Testis (tissue), 3 donors: ENCODE results near the gene MFSD12. TPM values are rescaled to one million over a fixed set of nuclear protein-coding genes. Genes with fewer than 3 reads are reported as not detected.

Experiments used
- DNase-seq: peaks from one replicate; pipeline ENCODE4 v3.0.0-alpha.2; 2019
- H3K27ac ChIP-seq, 2 donors: fragments of 200-600 bp; sonication (generic); one replicate each; pipeline ENCODE4 v1.5.1; 2019
- H3K27me3 ChIP-seq: fragments of 200-600 bp; sonication (generic); one replicate; pipeline ENCODE4 v1.5.1; 2019
- H3K36me3 ChIP-seq: fragments of 200-600 bp; sonication (generic); one replicate; pipeline ENCODE4 v1.5.1; 2017; ENCODE audit warnings: low read depth; ENCODE audit errors: missing control alignments
- H3K4me1 ChIP-seq: fragments of 200-600 bp; sonication (generic); one replicate; pipeline ENCODE4 v1.5.1; 2019
- H3K4me3 ChIP-seq, 2 donors: fragments of 200-600 bp; sonication (generic); one replicate each; pipeline ENCODE4 v1.5.1; 2017 to 2019
- H3K9me3 ChIP-seq: fragments of 200-600 bp; sonication (generic); one replicate; pipeline ENCODE4 v1.5.1; 2017
- POLR2A ChIP-seq: fragments of 450-650 bp; IDR thresholded peaks from one replicate; pipeline ENCODE4 v1.6.1; 2017; ENCODE audit warnings: antibody characterized with exemption, mild to moderate bottlenecking, moderate library complexity
- WGBS, 2 donors: methylation state at CpG; one replicate each; pipeline ENCODE4 v1.1.5; 2018; 5-methylcytosine and 5-hydroxymethylcytosine counted together
- intact Hi-C: fragments of 100-400 bp; cut with DNase I; formaldehyde crosslinking; loops from one replicate; pipeline ENCODE4 v1.15.1; 2023; ENCODE audit warnings: low total_unique reads
- polyA plus RNA-seq: library from polyadenylated mRNA; stranded (reverse); fragments of 350-450 nt; fragmentation: Illumina TruSeq; extraction: RNeasy Lipid Tissue Mini Kit (QIAGEN cat#74804); gene quantifications from one replicate; pipeline ENCODE4 v1.2.3, GENCODE V29; 2014; ENCODE audit warnings: low read depth, low replicate concordance; ENCODE audit not compliant: insufficient read depth
- total RNA-seq, 2 donors: library from RNA; depleted of rRNA; stranded (reverse); fragments of >200 nt; gene quantifications; one replicate each; pipeline ENCODE4 v1.2.3, GENCODE V29; 2016
- TF ChIP-seq, protein P1 (sequence below), 3 experiments: fragments of 450-650 bp in 2 of 3; fragments of 200-600 bp in 1 of 3; sonication (generic) in 1 of 3; IDR thresholded peaks; one replicate each; pipeline ENCODE4 v1.5.1; 2016 to 2019; ENCODE audit warnings: antibody characterized with exemption in 3 of 3, mild to moderate bottlenecking in 2 of 3, moderate library complexity in 1 of 3

Gene MFSD12
- total and polyA plus RNA-seq, 3 donors from 2014 or later, result 32.8 to 95.1 (median 83.9) TPM

DNA sequence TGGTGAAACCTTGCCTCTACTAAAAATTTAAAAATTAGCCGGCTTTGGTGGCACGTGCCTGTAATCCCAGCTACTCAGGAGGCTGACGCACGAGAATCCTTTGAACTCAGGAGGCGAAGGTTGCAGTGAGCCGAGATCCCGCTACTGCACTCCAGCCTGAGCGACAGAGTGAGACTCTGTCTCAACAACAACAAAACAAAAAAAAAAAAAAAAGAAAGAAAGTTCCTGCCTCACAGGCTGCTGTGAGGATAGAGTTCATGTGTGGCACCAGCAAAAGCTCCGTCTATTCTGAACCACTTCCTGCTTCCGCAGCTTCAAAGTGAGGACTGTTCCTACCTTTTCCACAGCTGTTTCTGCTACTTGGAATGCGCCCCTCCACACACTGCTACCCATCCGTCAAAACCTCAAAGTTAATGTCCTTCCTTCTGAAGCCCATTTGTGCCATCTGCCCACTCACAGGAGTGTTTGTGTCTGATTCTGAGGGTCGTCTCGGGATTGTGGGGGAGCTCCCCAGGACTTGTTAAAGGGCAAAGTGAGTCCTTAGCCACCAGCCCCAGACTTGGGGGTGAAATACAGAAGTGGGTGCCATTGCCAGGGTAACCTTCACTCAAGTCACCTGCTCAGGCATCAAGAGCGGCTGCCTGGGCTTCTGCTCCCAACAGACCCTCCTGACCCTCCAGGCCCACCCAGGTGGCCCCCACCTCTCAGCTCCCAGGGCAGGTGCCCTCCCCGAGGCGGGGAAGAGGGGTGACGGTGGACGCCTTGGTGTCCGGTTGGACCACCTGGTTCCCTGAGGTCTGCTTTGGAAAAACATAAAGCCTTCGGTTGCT is 2.9 kb downstream of the MFSD12 start:
- H3K4me3 ChIP-seq, result no peak overlapping the region
- H3K27ac ChIP-seq, result no peak overlapping the region
- no peaks in the 10 kb centered on the region for H3K27me3 ChIP-seq
- H3K4me1 ChIP-seq, result peaks cover 16% of the 10 kb centered on the region
- DNase-seq, result no peak
- TF ChIP-seq POLR2A, result no peak
- TF ChIP-seq, protein P1, sequence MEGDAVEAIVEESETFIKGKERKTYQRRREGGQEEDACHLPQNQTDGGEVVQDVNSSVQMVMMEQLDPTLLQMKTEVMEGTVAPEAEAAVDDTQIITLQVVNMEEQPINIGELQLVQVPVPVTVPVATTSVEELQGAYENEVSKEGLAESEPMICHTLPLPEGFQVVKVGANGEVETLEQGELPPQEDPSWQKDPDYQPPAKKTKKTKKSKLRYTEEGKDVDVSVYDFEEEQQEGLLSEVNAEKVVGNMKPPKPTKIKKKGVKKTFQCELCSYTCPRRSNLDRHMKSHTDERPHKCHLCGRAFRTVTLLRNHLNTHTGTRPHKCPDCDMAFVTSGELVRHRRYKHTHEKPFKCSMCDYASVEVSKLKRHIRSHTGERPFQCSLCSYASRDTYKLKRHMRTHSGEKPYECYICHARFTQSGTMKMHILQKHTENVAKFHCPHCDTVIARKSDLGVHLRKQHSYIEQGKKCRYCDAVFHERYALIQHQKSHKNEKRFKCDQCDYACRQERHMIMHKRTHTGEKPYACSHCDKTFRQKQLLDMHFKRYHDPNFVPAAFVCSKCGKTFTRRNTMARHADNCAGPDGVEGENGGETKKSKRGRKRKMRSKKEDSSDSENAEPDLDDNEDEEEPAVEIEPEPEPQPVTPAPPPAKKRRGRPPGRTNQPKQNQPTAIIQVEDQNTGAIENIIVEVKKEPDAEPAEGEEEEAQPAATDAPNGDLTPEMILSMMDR (IDR thresholded peaks at IDR 0.05), result no peak
- intact Hi-C loops, result loop anchor here (10.0 kb wide), 1 partner anchor 60 kb away; no protein-coding TSS in a partner anchor
- WGBS, 2 donors, result 83% methylated on average over 21 of the region's 21 CpGs
- no peaks in the 10 kb centered on the region for H3K9me3 ChIP-seq
- no peaks in the 10 kb centered on the region for H3K36me3 ChIP-seq

DNA sequence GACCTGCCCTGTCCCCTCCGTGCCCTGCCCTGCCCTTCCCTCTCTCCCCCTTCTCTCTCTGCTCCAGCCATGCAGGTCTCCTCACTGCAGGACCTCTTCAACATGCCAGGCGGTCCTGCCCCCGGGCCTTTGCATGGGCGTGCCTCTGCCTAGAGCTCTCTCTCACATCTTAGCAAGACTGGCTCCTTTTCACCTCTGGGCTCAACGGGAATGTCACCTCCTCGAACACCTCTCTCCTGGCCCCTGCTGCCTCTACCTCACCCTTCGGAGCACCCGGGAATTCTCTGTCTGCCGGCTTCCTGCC is 5.6 kb downstream of the MFSD12 start:
- no peaks in the 10 kb centered on the region for H3K27me3 ChIP-seq
- intact Hi-C loops, result loop anchor here (10.0 kb wide), 1 partner anchor 63 kb away; no protein-coding TSS in a partner anchor
- H3K27ac ChIP-seq, result no peak overlapping the region
- no peak overlapping the region for H3K4me3 ChIP-seq
- DNase-seq, result no peak
- TF ChIP-seq, protein P1 (IDR thresholded peaks at IDR 0.05), result no peak
- TF ChIP-seq POLR2A, result no peak
- WGBS, 2 donors, result 79 to 84% methylated on average over 9 of the region's 9 CpGs
- no peaks in the 10 kb centered on the region for H3K9me3 ChIP-seq
- H3K36me3 ChIP-seq, result no peaks in the 10 kb centered on the region
- H3K4me1 ChIP-seq, result peaks cover 10% of the 10 kb centered on the region

DNA sequence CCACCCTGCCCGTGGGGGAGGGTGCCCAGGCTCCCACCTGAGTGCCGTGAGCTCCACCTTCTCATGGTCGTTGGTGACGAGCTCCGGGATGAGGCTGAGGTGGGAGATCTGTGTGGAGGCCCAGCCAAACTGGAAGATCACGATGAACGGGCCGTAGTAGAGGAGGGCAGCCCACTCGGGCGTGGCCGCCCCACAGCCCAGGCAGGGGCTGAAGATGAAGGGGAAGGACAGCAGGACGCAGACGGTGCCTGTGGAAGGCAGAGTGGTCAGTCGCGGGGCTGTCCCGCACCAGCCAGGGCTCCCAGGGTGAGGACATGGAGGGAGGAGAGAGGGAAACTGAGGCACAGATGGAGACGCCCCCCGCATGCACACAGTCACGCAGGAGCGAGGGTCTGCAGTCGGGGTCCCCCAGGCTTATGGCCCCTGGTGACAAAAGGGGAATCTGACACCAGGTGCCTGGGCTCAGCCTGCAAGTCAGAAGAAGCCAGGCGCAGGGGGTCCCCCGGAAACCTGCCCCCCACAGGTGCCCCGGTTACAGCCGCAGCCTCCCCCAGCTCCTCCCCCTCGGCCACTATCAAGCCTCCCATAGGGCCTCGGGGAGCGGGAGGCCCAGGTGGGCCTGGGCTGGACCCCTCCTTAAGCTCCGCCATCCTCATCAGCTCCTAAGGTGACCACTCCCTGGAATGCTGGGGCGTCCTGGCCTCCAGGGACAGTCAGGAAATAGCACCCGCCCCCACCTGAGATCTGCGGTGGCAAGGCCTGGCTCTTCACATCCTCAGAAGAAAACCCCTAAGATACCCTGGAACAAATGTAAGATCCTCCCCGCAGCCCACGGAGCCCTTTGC is 6.2 kb downstream of the MFSD12 start:
- Histone ChIP-seq H3K4me3 (no peak overlapping the region), H3K36me3 (no peaks in the 10 kb centered on the region), H3K27me3 (no peaks in the 10 kb centered on the region), H3K9me3 (no peaks in the 10 kb centered on the region), H3K27ac (no peak overlapping the region), H3K4me1 (peaks cover 9% of the 10 kb centered on the region)
- DNase-seq, result no peak
- WGBS, 2 donors, result 92 to 93% methylated on average over 28 to 31 of the region's 34 CpGs
- TF ChIP-seq, protein P1 (IDR thresholded peaks at IDR 0.05), result no peak
- no peak for TF ChIP-seq POLR2A
- intact Hi-C loops, result loop anchor here (10.0 kb wide), 1 partner anchor 64 kb away; no protein-coding TSS in a partner anchor

DNA sequence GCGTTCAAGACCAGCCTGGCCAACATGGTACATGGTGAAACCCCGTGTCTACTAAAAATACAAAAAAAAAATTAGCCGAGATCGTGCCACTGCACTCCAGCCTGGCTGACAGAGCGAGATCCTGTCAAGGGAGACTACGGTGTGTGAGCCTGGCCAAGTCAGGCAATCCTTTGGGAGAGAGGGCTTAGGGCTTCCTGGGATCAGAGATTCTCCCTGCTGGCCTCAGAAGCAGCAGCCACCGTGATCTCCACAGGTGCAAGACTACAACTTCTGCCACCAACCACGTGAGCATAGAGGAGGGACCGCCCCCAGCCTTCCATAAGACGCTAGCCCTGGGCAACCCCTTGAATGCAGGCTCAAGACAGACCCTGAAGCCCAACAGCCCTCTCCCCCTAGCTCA is 7.6 kb downstream of the MFSD12 start:
- Histone ChIP-seq H3K27ac (no peak overlapping the region), H3K36me3 (no peaks in the 10 kb centered on the region), H3K4me3 (no peak overlapping the region), H3K9me3 (no peaks in the 10 kb centered on the region), H3K27me3 (no peaks in the 10 kb centered on the region), H3K4me1 (no peaks in the 10 kb centered on the region)
- no peak for TF ChIP-seq POLR2A
- TF ChIP-seq, protein P1 (IDR thresholded peaks at IDR 0.05), result no peak
- intact Hi-C loops, result loop anchor here (10.0 kb wide), 1 partner anchor 65 kb away; no protein-coding TSS in a partner anchor
- DNase-seq, result no peak
- 85 to 92% methylated on average over 5 to 10 of the region's 10 CpGs for WGBS, 2 donors
